HepG2 (cell line): ENCODE data around the gene GAS6. TPM values are rescaled to one million over a fixed set of nuclear protein-coding genes. Genes with fewer than 3 reads are reported as not detected.

Source experiments
- ATAC-seq: fragments of 200-7000 bp; cut with Tn5 transposase; 3 replicates; pipeline ENCODE4 v1.9.1; 2020; ENCODE audit warnings: mild to moderate bottlenecking, moderate library complexity
- BruUV-seq: library from RNA; stranded (reverse); fragments of 400-500 nt; replicated peaks from 2 replicates; lab custom pipeline; 2021; lab: Mats Ljungman, UMichigan
- CTCF ChIA-PET: fragments of 300-600 bp; formaldehyde crosslinking; extraction: SDS; loops from one replicate; lab custom pipeline; 2021; ENCODE audit warnings: low total read pairs, inconsistent platforms, low intra/inter-chr PET ratio; lab: Yijun Ruan, JAX
- POLR2A ChIA-PET: fragments of 350-600 bp; sonication (Branson Sonifier 250); formaldehyde crosslinking; loops from one replicate; lab custom pipeline; 2020; ENCODE audit warnings: antibody characterized with exemption, inconsistent platforms; lab: Yijun Ruan, JAX
- DNase-seq: peaks from one replicate; pipeline ENCODE4 v3.0.0-alpha.2; 2015; ENCODE audit warnings: low spot score
- FAIRE-seq: peaks from 3 replicates; lab custom pipeline; 2011; peaks lifted over from hg19 to GRCh38; lab: Jason Lieb, UNC
- H2AFZ ChIP-seq: one replicate; pipeline ENCODE4 v1.6.1; 2011; ENCODE audit warnings: low read length, inconsistent platforms
- H3K27ac ChIP-seq: fragments of 300-600 bp; 3 replicates; pipeline ENCODE4 v1.8.0; 2011; ENCODE audit warnings: mixed run types, mild to moderate bottlenecking, mixed read lengths, low read length, inconsistent platforms; ENCODE audit not compliant: insufficient read depth; ENCODE audit errors: extremely low read length
- H3K27me3 ChIP-seq, 2 experiments: fragments of 200-600 bp in 1 of 2; 2 replicates in 1 of 2; 3 replicates in 1 of 2; pipeline versions ENCODE4 v1.6.0 to v1.8.0; 2011; ENCODE audit warnings: low read length in 2 of 2, mild to moderate bottlenecking in 2 of 2, moderate library complexity in 2 of 2, inconsistent platforms in 1 of 2; ENCODE audit not compliant: insufficient read depth in 2 of 2, control insufficient read depth in 1 of 2
- H3K36me3 ChIP-seq, 2 experiments: fragments of 200-600 bp in 1 of 2; replicated peaks in 1 of 2; 2 replicates in 1 of 2; 3 replicates in 1 of 2; pipeline versions ENCODE4 v1.5.1 to v1.8.0; 2011; ENCODE audit warnings: low read length in 2 of 2, inconsistent platforms in 1 of 2; ENCODE audit not compliant: insufficient read depth in 2 of 2, control insufficient read depth in 1 of 2
- H3K4me1 ChIP-seq: 2 replicates; pipeline ENCODE4 v1.5.1; 2012; ENCODE audit warnings: low read length, inconsistent platforms; ENCODE audit not compliant: insufficient read depth
- H3K4me2 ChIP-seq: 2 replicates; pipeline ENCODE4 v1.6.0; 2011; ENCODE audit warnings: low read depth, low read length, inconsistent platforms
- H3K4me3 ChIP-seq, 3 experiments: fragments of 200-600 bp in 1 of 3; sonication (generic), shearing (Covaris generic) in 1 of 3; replicated peaks in 1 of 3; 2 replicates each; pipeline ENCODE4 v1.5.1; 2011 to 2016; ENCODE audit warnings: low read length in 3 of 3, inconsistent platforms in 2 of 3, low read depth in 2 of 3, mild to moderate bottlenecking in 2 of 3, control low read depth in 1 of 3, mixed read lengths in 1 of 3; ENCODE audit not compliant: insufficient read depth in 1 of 3
- H3K79me2 ChIP-seq: one replicate; pipeline ENCODE4 v1.6.1; 2011; ENCODE audit warnings: low read length, inconsistent platforms; ENCODE audit not compliant: insufficient read depth
- H3K9ac ChIP-seq: 2 replicates; pipeline ENCODE4 v1.6.0; 2011; ENCODE audit warnings: mild to moderate bottlenecking, low read depth, low read length, inconsistent platforms; ENCODE audit not compliant: insufficient read depth
- H3K9me3 ChIP-seq: 2 replicates; pipeline ENCODE4 v1.5.1; 2012; ENCODE audit warnings: mild to moderate bottlenecking, low read length
- H4K20me1 ChIP-seq: 2 replicates; pipeline ENCODE4 v1.6.0; 2011; ENCODE audit warnings: inconsistent platforms, mild to moderate bottlenecking, low read length, moderate library complexity; ENCODE audit not compliant: insufficient read depth
- BCL6 ChIP-seq: IDR thresholded peaks from 2 replicates; pipeline ENCODE4 v1.6.1; 2016; ENCODE audit warnings: missing genetic modification reagents, missing compliant biosample characterization
- CHD2 ChIP-seq: IDR thresholded peaks from 2 replicates; pipeline ENCODE4 v1.6.1; 2011; ENCODE audit warnings: low read depth, low read length, improper control_type of control experiment
- KIAA2018 ChIP-seq: sonication (generic); formaldehyde crosslinking; IDR thresholded peaks from 2 replicates; pipeline ENCODE4 v1.5.0; 2020; ENCODE audit warnings: mild to moderate bottlenecking, missing genetic modification reagents, borderline replicate concordance
- MAF1 ChIP-seq: sonication (generic); formaldehyde crosslinking; IDR thresholded peaks from 2 replicates; pipeline ENCODE4 v1.5.0; 2020; ENCODE audit warnings: missing genetic modification reagents, borderline replicate concordance
- NBN ChIP-seq: fragments of 450-650 bp; conservative IDR thresholded peaks from 2 replicates; pipeline ENCODE4 v1.6.1; 2017
- NR2F1 ChIP-seq, 2 experiments: fragments of 450-650 bp in 1 of 2; formaldehyde crosslinking in 1 of 2; IDR thresholded peaks; 2 replicates each; pipeline versions ENCODE4 v1.5.0 to v1.6.1; 2016 to 2020; ENCODE audit warnings: mild to moderate bottlenecking in 1 of 2, missing compliant biosample characterization in 1 of 2, missing genetic modification reagents in 1 of 2, moderate library complexity in 1 of 2
- POLR2A ChIP-seq, 2 experiments: IDR thresholded peaks; 2 replicates each; pipeline ENCODE4 v1.6.1; 2011; ENCODE audit warnings: low read depth in 2 of 2, low read length in 2 of 2, mild to moderate bottlenecking in 1 of 2, moderate library complexity in 1 of 2; ENCODE audit not compliant: insufficient read depth in 1 of 2
- RERE ChIP-seq: IDR thresholded peaks from 2 replicates; pipeline ENCODE4 v1.6.1; 2016; ENCODE audit warnings: low read depth, missing genetic modification reagents, missing compliant biosample characterization
- SMAD3 ChIP-seq: sonication (generic); formaldehyde crosslinking; IDR thresholded peaks from 2 replicates; pipeline ENCODE4 v1.4.0; 2020; ENCODE audit warnings: missing genetic modification reagents
- SP140L ChIP-seq: sonication (generic); formaldehyde crosslinking; IDR thresholded peaks from 2 replicates; pipeline ENCODE4 v1.4.0; 2020; ENCODE audit warnings: missing genetic modification reagents, borderline replicate concordance
- ZNF431 ChIP-seq: sonication (generic); formaldehyde crosslinking; IDR thresholded peaks from 2 replicates; pipeline ENCODE4 v1.9.0; 2022; ENCODE audit warnings: missing genetic modification reagents, low read depth, mild to moderate bottlenecking, borderline replicate concordance
- ZNF766 ChIP-seq: sonication (generic); formaldehyde crosslinking; IDR thresholded peaks from 2 replicates; pipeline ENCODE4 v1.5.0; 2020; ENCODE audit warnings: missing genetic modification reagents, borderline replicate concordance
- WGBS: methylation state at CpG from one replicate; pipeline ENCODE4 v1.1.6; 2017; ENCODE audit warnings: low lambda C conversion rate; 5-methylcytosine and 5-hydroxymethylcytosine counted together
- in situ Hi-C: cut with HindIII; loops from 2 replicates; pipeline ENCODE4 v1.10.0; 2017; ENCODE audit warnings: low pct_unique_long_range_greater_than_20kb; ENCODE audit not compliant: extremely low pct_ligation_motif_present
- intact Hi-C: fragments of 100-400 bp; cut with micrococcal nuclease; formaldehyde crosslinking; loops from one replicate; pipeline ENCODE4 v1.10.0; 2022; ENCODE audit not compliant: unreplicated experiment
- polyA plus RNA-seq, 8 experiments: library from polyadenylated mRNA; depleted of rRNA in 3 of 8; stranded (reverse) in 7 of 8; unstranded in 1 of 8; fragments of >200 nt; fragmentation: Illumina TruSeq in 4 of 8; extraction: Trizol in 4 of 8; gene quantifications; 2 replicates each; pipeline versions ENCODE4 v1.2.1 to v1.2.3, GENCODE V29; 2011 to 2016; ENCODE audit warnings: low read depth in 4 of 8, missing spikeins in 1 of 8, mixed read lengths in 1 of 8; ENCODE audit not compliant: insufficient read depth in 1 of 8
- total RNA-seq, 5 experiments: library from RNA; depleted of rRNA; stranded (reverse); fragments of >200 nt; fragmentation: Illumina TruSeq; extraction: Trizol; gene quantifications; 2 replicates each; pipeline ENCODE4 v1.2.3, GENCODE V29; 2016; ENCODE audit warnings: low read depth in 1 of 5

The GAS6 gene
- total and polyA plus RNA-seq, 2 of the 13 experiments (the other 11 are each of a cell fraction or from before 2014, with no cell fraction given) = 0.09 to 0.24 TPM

- Histone ChIP-seq H3K36me3 (no peaks in the 10 kb centered on the region), H3K9me3 (no peaks in the 10 kb centered on the region), H3K27me3 (peaks cover 4 to 35% of the 10 kb centered on the region in 2 experiments), H4K20me1 (no peaks in the 10 kb centered on the region), H2AFZ (no peak overlapping the region), H3K4me1 (no peaks in the 10 kb centered on the region), H3K79me2 (no peaks in the 10 kb centered on the region), H3K27ac (no peak overlapping the region), H3K4me2 (no peak overlapping the region), H3K4me3 (no peak overlapping the region), H3K9ac (no peak overlapping the region)
- BruUV-seq = no TSS peak
- ATAC-seq (no peak), FAIRE-seq (no peak), DNase-seq (no peak)
- ChIA-PET POLR2A (no interaction called here), CTCF (no interaction called here)
- in situ Hi-C loops = no loop called here
- intact Hi-C loops = loop anchor here (2.0 kb wide), 1 partner anchor 89 kb away; no protein-coding TSS in a partner anchor
- TF ChIP-seq MAF1 (no peak), KIAA2018 (CRISPR knock-in tag) (no peak), CHD2 (no peak), POLR2A (IDR thresholded peaks at IDR 0.05; ENCODE audit: insufficient read depth in 1 of 2, low read depth in 2 of 2, low read length in 2 of 2) (no peak), RERE (CRISPR knock-in tag) (no peak), SMAD3 (CRISPR knock-in tag) (no peak), SP140L (CRISPR knock-in tag) (no peak), NBN (no peak), BCL6 (CRISPR knock-in tag) (no peak), ZNF766 (CRISPR knock-in tag) (no peak), ZNF431 (CRISPR knock-in tag) (no peak), NR2F1 (CRISPR knock-in tag; IDR thresholded peaks at IDR 0.05) (no peak)
- 52% methylated on average over 8 of the region's 8 CpGs for WGBS
These were observed 42.1 kb upstream of the GAS6 start for GRCh38 chr13:113905942-113906341.
